GM23248 (cell line): ENCODE results near the gene SPOPL.

Experiments
- EZH2 ChIP-seq: fragments of 200-600 bp; sonication (generic); IDR thresholded peaks from 2 replicates; pipeline ENCODE4 v1.6.1; 2018; ENCODE audit warnings: antibody characterized with exemption, mild to moderate bottlenecking; ENCODE audit not compliant: insufficient read depth, poor library complexity, severe bottlenecking
- EZH2phosphoT487 ChIP-seq: fragments of 200-600 bp; sonication (generic); IDR thresholded peaks from 2 replicates; pipeline ENCODE4 v1.6.1; 2018; ENCODE audit warnings: antibody characterized with exemption, moderate library complexity, mild to moderate bottlenecking, low read depth; ENCODE audit not compliant: insufficient read depth

DNA sequence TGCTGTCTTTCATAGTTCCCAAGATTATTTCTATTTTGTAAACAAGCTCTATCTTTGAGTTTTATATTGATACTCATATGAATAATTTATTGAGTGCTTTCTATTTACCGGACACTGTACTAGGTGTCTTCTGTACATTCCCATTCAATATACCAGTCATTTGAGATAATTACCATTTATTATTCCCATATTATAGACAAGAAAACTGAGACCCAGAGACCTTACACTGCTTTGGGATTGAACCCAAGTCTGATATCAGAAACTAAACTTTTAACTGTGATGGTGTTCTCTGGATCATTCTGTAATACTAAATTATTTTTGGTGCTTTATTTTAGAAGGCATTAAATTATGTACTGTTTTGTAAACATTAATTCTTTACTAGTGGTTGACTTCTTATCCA is 17.3 kb downstream of the SPOPL start:
- TF ChIP-seq EZH2, result no peak
- no peak for TF ChIP-seq EZH2phosphoT487
